ENCODE results near the gene FNDC3B. TPM values are rescaled to one million over a fixed set of nuclear protein-coding genes. Genes with fewer than 3 reads are reported as not detected.

Gene FNDC3B
- total RNA-seq, 1 experiment from 2014 or later: 149 TPM

GRCh38 chr3:172112734-172113120, 73.3 kb downstream of the FNDC3B start:
- TF ChIP-seq, protein P1, sequence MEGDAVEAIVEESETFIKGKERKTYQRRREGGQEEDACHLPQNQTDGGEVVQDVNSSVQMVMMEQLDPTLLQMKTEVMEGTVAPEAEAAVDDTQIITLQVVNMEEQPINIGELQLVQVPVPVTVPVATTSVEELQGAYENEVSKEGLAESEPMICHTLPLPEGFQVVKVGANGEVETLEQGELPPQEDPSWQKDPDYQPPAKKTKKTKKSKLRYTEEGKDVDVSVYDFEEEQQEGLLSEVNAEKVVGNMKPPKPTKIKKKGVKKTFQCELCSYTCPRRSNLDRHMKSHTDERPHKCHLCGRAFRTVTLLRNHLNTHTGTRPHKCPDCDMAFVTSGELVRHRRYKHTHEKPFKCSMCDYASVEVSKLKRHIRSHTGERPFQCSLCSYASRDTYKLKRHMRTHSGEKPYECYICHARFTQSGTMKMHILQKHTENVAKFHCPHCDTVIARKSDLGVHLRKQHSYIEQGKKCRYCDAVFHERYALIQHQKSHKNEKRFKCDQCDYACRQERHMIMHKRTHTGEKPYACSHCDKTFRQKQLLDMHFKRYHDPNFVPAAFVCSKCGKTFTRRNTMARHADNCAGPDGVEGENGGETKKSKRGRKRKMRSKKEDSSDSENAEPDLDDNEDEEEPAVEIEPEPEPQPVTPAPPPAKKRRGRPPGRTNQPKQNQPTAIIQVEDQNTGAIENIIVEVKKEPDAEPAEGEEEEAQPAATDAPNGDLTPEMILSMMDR (IDR thresholded peaks at IDR 0.05; ENCODE audit: unreplicated experiment): no peak
- H3K27me3 Mint-ChIP-seq (ENCODE audit: insufficient read depth, unreplicated experiment): no peaks in the 10 kb centered on the region
- ChIA-PET POLR2A (no interaction called here), CTCF (no interaction called here)
- DNase-seq (ENCODE audit: unreplicated experiment): no peak
- H3K4me1 Mint-ChIP-seq (ENCODE audit: insufficient read depth, unreplicated experiment): peaks cover 7% of the 10 kb centered on the region
- H3K4me3 Mint-ChIP-seq (ENCODE audit: unreplicated experiment): no peak overlapping the region
- peaks cover 24% of the 10 kb centered on the region for H3K36me3 Mint-ChIP-seq (ENCODE audit: insufficient read depth, unreplicated experiment)
- no peaks in the 10 kb centered on the region for H3K9me3 Mint-ChIP-seq (ENCODE audit: unreplicated experiment)
- intact Hi-C loops (cut with micrococcal nuclease): no loop called here
- H3K27ac Mint-ChIP-seq (ENCODE audit: low read depth, unreplicated experiment): no peak overlapping the region
- no TSS peak for BruUV-seq (replicated peaks)

DNA sequence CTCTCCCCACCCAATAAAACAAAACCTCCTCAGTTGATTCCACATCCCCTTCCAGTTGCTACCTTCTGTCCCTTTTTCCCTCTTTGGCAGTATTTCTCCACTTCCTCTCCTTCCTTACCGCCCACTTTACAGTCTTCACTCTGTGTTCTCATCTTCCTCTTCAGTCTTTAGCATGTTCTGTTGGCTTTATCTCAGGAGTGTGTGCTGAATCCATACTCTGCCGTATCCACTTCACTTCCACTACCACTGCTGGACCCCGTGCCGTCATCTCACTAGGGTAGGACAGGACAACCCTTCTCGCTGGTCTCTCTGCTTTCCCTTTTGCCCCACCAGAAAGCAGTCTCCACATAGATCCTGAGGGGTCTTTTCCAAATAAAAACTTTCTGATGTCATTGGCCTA, 74.3 kb downstream of the FNDC3B start:
- Mint-ChIP-seq H3K27me3 (ENCODE audit: insufficient read depth, unreplicated experiment) (no peaks in the 10 kb centered on the region), H3K36me3 (ENCODE audit: insufficient read depth, unreplicated experiment) (peaks cover 33% of the 10 kb centered on the region), H3K9me3 (ENCODE audit: unreplicated experiment) (no peaks in the 10 kb centered on the region), H3K27ac (ENCODE audit: low read depth, unreplicated experiment) (peak overlapping the region; percentile 4), H3K4me1 (ENCODE audit: insufficient read depth, unreplicated experiment) (peaks cover 5% of the 10 kb centered on the region), H3K4me3 (ENCODE audit: unreplicated experiment) (no peak overlapping the region)
- intact Hi-C loops (cut with micrococcal nuclease): no loop called here
- TF ChIP-seq, protein P1 (IDR thresholded peaks at IDR 0.05; ENCODE audit: unreplicated experiment): no peak
- BruUV-seq (replicated peaks): no TSS peak
- CTCF ChIA-PET: no interaction called here
- no peak for DNase-seq (ENCODE audit: unreplicated experiment)
- POLR2A ChIA-PET: no interaction called here

GRCh38 chr3:172115059-172115458, 75.7 kb downstream of the FNDC3B start:
- H3K4me3 Mint-ChIP-seq (ENCODE audit: unreplicated experiment): no peak overlapping the region
- ChIA-PET CTCF (interaction anchor here (0.6 to 1.3 kb wide), 2 partner anchors 11 to 186 kb away, joined by 3 to 4 read pairs; no protein-coding TSS in a partner anchor), POLR2A (interaction anchor here (1.1 to 1.3 kb wide), 4 partner anchors 8 to 19 kb away, joined by 3 to 4 read pairs (median 3); no protein-coding TSS in a partner anchor)
- TF ChIP-seq, protein P1 (IDR thresholded peaks at IDR 0.05; ENCODE audit: unreplicated experiment): no peak
- no peaks in the 10 kb centered on the region for H3K9me3 Mint-ChIP-seq (ENCODE audit: unreplicated experiment)
- H3K4me1 Mint-ChIP-seq (ENCODE audit: insufficient read depth, unreplicated experiment): peaks cover 5% of the 10 kb centered on the region
- no TSS peak for BruUV-seq (replicated peaks)
- DNase-seq (ENCODE audit: unreplicated experiment): no peak
- no peaks in the 10 kb centered on the region for H3K27me3 Mint-ChIP-seq (ENCODE audit: insufficient read depth, unreplicated experiment)
- intact Hi-C loops (cut with micrococcal nuclease): no loop called here
- peaks cover 38% of the 10 kb centered on the region for H3K36me3 Mint-ChIP-seq (ENCODE audit: insufficient read depth, unreplicated experiment)
- no peak overlapping the region for H3K27ac Mint-ChIP-seq (ENCODE audit: low read depth, unreplicated experiment)

- no peak for DNase-seq (ENCODE audit: unreplicated experiment)
- no TSS peak for BruUV-seq (replicated peaks)
- Mint-ChIP-seq H3K27ac (ENCODE audit: low read depth, unreplicated experiment) (no peak overlapping the region), H3K4me3 (ENCODE audit: unreplicated experiment) (no peak overlapping the region), H3K9me3 (ENCODE audit: unreplicated experiment) (no peaks in the 10 kb centered on the region), H3K36me3 (ENCODE audit: insufficient read depth, unreplicated experiment) (peaks cover 43% of the 10 kb centered on the region), H3K4me1 (ENCODE audit: insufficient read depth, unreplicated experiment) (peaks cover 5% of the 10 kb centered on the region), H3K27me3 (ENCODE audit: insufficient read depth, unreplicated experiment) (no peaks in the 10 kb centered on the region)
- TF ChIP-seq, protein P1 (IDR thresholded peaks at IDR 0.05; ENCODE audit: unreplicated experiment): no peak
- POLR2A ChIA-PET: interaction anchor here (1.3 kb wide), 3 partner anchors 9 to 19 kb away, joined by 3 to 4 read pairs (median 3); no protein-coding TSS in a partner anchor
- CTCF ChIA-PET: interaction anchor here (1.3 to 1.6 kb wide), 2 partner anchors 31 to 185 kb away, joined by 3 read pairs; no protein-coding TSS in a partner anchor
- intact Hi-C loops (cut with micrococcal nuclease): no loop called here
These were observed 76.4 kb downstream of the FNDC3B start for GRCh38 chr3:172115787-172116186.
